Activated naive CD8-positive, alpha-beta T cell treated with anti-CD3 and anti-CD28 coated beads, Interleukin-2, amount 50 U/mL, for 24 hours (primary cell): ENCODE data around the gene STPG2.

Experiments used
- ATAC-seq: fragments of 150-1000 bp; cut with Tn5 transposase; one replicate; pipeline ENCODE4 v1.10.0; 2021
- DNase-seq: peaks from one replicate; pipeline ENCODE4 v3.0.0; 2021
- H3K27ac Mint-ChIP-seq: one replicate; pipeline ENCODE4 v1.8.0; 2021; ENCODE audit warnings: mild to moderate bottlenecking, mixed read lengths
- H3K27me3 Mint-ChIP-seq: one replicate; pipeline ENCODE4 v1.8.0; 2021; ENCODE audit warnings: mixed read lengths
- H3K36me3 Mint-ChIP-seq: one replicate; pipeline ENCODE4 v1.8.0; 2021; ENCODE audit warnings: low read depth, mixed read lengths
- H3K4me1 Mint-ChIP-seq: one replicate; pipeline ENCODE4 v1.8.0; 2021; ENCODE audit warnings: mixed read lengths
- H3K4me3 Mint-ChIP-seq: one replicate; pipeline ENCODE4 v1.8.0; 2021; ENCODE audit warnings: mild to moderate bottlenecking, moderate library complexity, mixed read lengths
- H3K9me3 Mint-ChIP-seq: one replicate; pipeline ENCODE4 v1.8.0; 2021; ENCODE audit warnings: mixed read lengths

The STPG2 gene

GRCh38 chr4:98117363-98117762 lies 25.9 kb downstream of the STPG2 start:
- Mint-ChIP-seq H3K4me3 (no peak overlapping the region), H3K4me1 (no peaks in the 10 kb centered on the region), H3K9me3 (peaks cover 27% of the 10 kb centered on the region), H3K27me3 (no peaks in the 10 kb centered on the region), H3K36me3 (peaks cover 2% of the 10 kb centered on the region), H3K27ac (no peak overlapping the region)
- no peak for ATAC-seq
- no peak for DNase-seq

- no peak overlapping the region for H3K4me3 Mint-ChIP-seq
- no peaks in the 10 kb centered on the region for H3K4me1 Mint-ChIP-seq
- H3K27ac Mint-ChIP-seq: no peak overlapping the region
- no peaks in the 10 kb centered on the region for H3K27me3 Mint-ChIP-seq
- DNase-seq (no peak), ATAC-seq (no peak)
- H3K9me3 Mint-ChIP-seq: peaks cover 11% of the 10 kb centered on the region
- H3K36me3 Mint-ChIP-seq: no peaks in the 10 kb centered on the region
These were observed 30.3 kb downstream of the STPG2 start for GRCh38 chr4:98113012-98113411.

- H3K27ac Mint-ChIP-seq: no peak overlapping the region
- ATAC-seq (no peak), DNase-seq (no peak)
- no peaks in the 10 kb centered on the region for H3K9me3 Mint-ChIP-seq
- H3K4me1 Mint-ChIP-seq: no peaks in the 10 kb centered on the region
- no peaks in the 10 kb centered on the region for H3K27me3 Mint-ChIP-seq
- H3K4me3 Mint-ChIP-seq: no peak overlapping the region
- no peaks in the 10 kb centered on the region for H3K36me3 Mint-ChIP-seq
These were observed 32.3 kb downstream of the STPG2 start for GRCh38 chr4:98110929-98111328.

GRCh38 chr4:98110214-98110613 lies 33.1 kb downstream of the STPG2 start:
- no peak overlapping the region for H3K27ac Mint-ChIP-seq
- no peaks in the 10 kb centered on the region for H3K27me3 Mint-ChIP-seq
- no peaks in the 10 kb centered on the region for H3K4me1 Mint-ChIP-seq
- H3K36me3 Mint-ChIP-seq: no peaks in the 10 kb centered on the region
- ATAC-seq: no peak
- DNase-seq: no peak
- H3K4me3 Mint-ChIP-seq: no peak overlapping the region
- no peaks in the 10 kb centered on the region for H3K9me3 Mint-ChIP-seq

GRCh38 chr4:98102660-98103059 lies 40.6 kb downstream of the STPG2 start:
- Mint-ChIP-seq H3K27ac (no peak overlapping the region), H3K36me3 (no peaks in the 10 kb centered on the region), H3K27me3 (peaks cover 3% of the 10 kb centered on the region), H3K9me3 (no peaks in the 10 kb centered on the region), H3K4me1 (no peaks in the 10 kb centered on the region), H3K4me3 (no peak overlapping the region)
- DNase-seq (no peak), ATAC-seq (no peak)

- Mint-ChIP-seq H3K27me3 (peaks cover 3% of the 10 kb centered on the region), H3K27ac (no peak overlapping the region)
- no peak for ATAC-seq
These were observed 41.3 kb downstream of the STPG2 start for GRCh38 chr4:98101988-98102387.

GRCh38 chr4:98098764-98099163 lies 44.5 kb downstream of the STPG2 start:
- Mint-ChIP-seq H3K27ac (no peak overlapping the region), H3K9me3 (no peaks in the 10 kb centered on the region), H3K4me1 (no peaks in the 10 kb centered on the region), H3K4me3 (no peak overlapping the region), H3K27me3 (peaks cover 3% of the 10 kb centered on the region), H3K36me3 (peaks cover 2% of the 10 kb centered on the region)
- no peak for DNase-seq
- no peak for ATAC-seq

More at GRCh38 chr4:98101988-98102387, 41.3 kb downstream of the STPG2 start:
- no peak for DNase-seq
- Mint-ChIP-seq H3K9me3 (no peaks in the 10 kb centered on the region), H3K36me3 (no peaks in the 10 kb centered on the region), H3K4me3 (no peak overlapping the region), H3K4me1 (no peaks in the 10 kb centered on the region)

GRCh38 chr4:98094118-98094517 lies 49.2 kb downstream of the STPG2 start:
- Mint-ChIP-seq H3K4me3 (no peak overlapping the region), H3K9me3 (no peaks in the 10 kb centered on the region), H3K27ac (no peak overlapping the region), H3K4me1 (no peaks in the 10 kb centered on the region), H3K27me3 (peaks cover 4% of the 10 kb centered on the region), H3K36me3 (peaks cover 2% of the 10 kb centered on the region)
- no peak for ATAC-seq
- DNase-seq: no peak

- Mint-ChIP-seq H3K27ac (no peak overlapping the region), H3K4me3 (no peak overlapping the region), H3K4me1 (no peaks in the 10 kb centered on the region), H3K36me3 (peaks cover 2% of the 10 kb centered on the region), H3K27me3 (peaks cover 4% of the 10 kb centered on the region), H3K9me3 (no peaks in the 10 kb centered on the region)
- DNase-seq (no peak), ATAC-seq (no peak)
These were observed 49.6 kb downstream of the STPG2 start for GRCh38 chr4:98093662-98094061.

GRCh38 chr4:98092833-98093439 lies 50.3 kb downstream of the STPG2 start:
- H3K27me3 Mint-ChIP-seq: peaks cover 4% of the 10 kb centered on the region
- no peaks in the 10 kb centered on the region for H3K4me1 Mint-ChIP-seq
- H3K27ac Mint-ChIP-seq: no peak overlapping the region
- DNase-seq (no peak), ATAC-seq (no peak)
- H3K9me3 Mint-ChIP-seq: no peaks in the 10 kb centered on the region
- peaks cover 2% of the 10 kb centered on the region for H3K36me3 Mint-ChIP-seq
- no peak overlapping the region for H3K4me3 Mint-ChIP-seq

GRCh38 chr4:98081936-98082335 lies 61.3 kb downstream of the STPG2 start:
- Mint-ChIP-seq H3K4me1 (no peaks in the 10 kb centered on the region), H3K27me3 (no peaks in the 10 kb centered on the region), H3K27ac (no peak overlapping the region), H3K36me3 (no peaks in the 10 kb centered on the region), H3K4me3 (no peak overlapping the region), H3K9me3 (no peaks in the 10 kb centered on the region)
- no peak for DNase-seq
- no peak for ATAC-seq

- H3K27ac Mint-ChIP-seq: no peak overlapping the region
- no peaks in the 10 kb centered on the region for H3K27me3 Mint-ChIP-seq
- ATAC-seq (no peak), DNase-seq (no peak)
- H3K36me3 Mint-ChIP-seq: no peaks in the 10 kb centered on the region
- H3K9me3 Mint-ChIP-seq: no peaks in the 10 kb centered on the region
- H3K4me3 Mint-ChIP-seq: no peak overlapping the region
- no peaks in the 10 kb centered on the region for H3K4me1 Mint-ChIP-seq
These were observed 74.8 kb downstream of the STPG2 start for GRCh38 chr4:98068495-98068894.

- H3K27ac Mint-ChIP-seq: no peak overlapping the region
- peaks cover 11% of the 10 kb centered on the region for H3K9me3 Mint-ChIP-seq
- ATAC-seq (no peak), DNase-seq (no peak)
- H3K27me3 Mint-ChIP-seq: peaks cover 2% of the 10 kb centered on the region
- H3K36me3 Mint-ChIP-seq: peaks cover 2% of the 10 kb centered on the region
- no peaks in the 10 kb centered on the region for H3K4me1 Mint-ChIP-seq
- no peak overlapping the region for H3K4me3 Mint-ChIP-seq
These were observed 87.3 kb downstream of the STPG2 start for GRCh38 chr4:98055800-98056501.

GRCh38 chr4:98046665-98047064 lies 96.6 kb downstream of the STPG2 start:
- peaks cover 5% of the 10 kb centered on the region for H3K9me3 Mint-ChIP-seq
- ATAC-seq (no peak), DNase-seq (no peak)
- no peak overlapping the region for H3K27ac Mint-ChIP-seq
- no peaks in the 10 kb centered on the region for H3K4me1 Mint-ChIP-seq
- no peak overlapping the region for H3K4me3 Mint-ChIP-seq
- no peaks in the 10 kb centered on the region for H3K36me3 Mint-ChIP-seq
- H3K27me3 Mint-ChIP-seq: no peaks in the 10 kb centered on the region

GRCh38 chr4:98030059-98030458 lies 113.2 kb downstream of the STPG2 start:
- Mint-ChIP-seq H3K36me3 (no peaks in the 10 kb centered on the region), H3K27ac (no peak overlapping the region), H3K4me3 (no peak overlapping the region), H3K27me3 (no peaks in the 10 kb centered on the region), H3K9me3 (peaks cover 19% of the 10 kb centered on the region), H3K4me1 (no peaks in the 10 kb centered on the region)
- ATAC-seq: no peak
- no peak for DNase-seq
